ENCODE measurements around the gene TASOR2.

DNA sequence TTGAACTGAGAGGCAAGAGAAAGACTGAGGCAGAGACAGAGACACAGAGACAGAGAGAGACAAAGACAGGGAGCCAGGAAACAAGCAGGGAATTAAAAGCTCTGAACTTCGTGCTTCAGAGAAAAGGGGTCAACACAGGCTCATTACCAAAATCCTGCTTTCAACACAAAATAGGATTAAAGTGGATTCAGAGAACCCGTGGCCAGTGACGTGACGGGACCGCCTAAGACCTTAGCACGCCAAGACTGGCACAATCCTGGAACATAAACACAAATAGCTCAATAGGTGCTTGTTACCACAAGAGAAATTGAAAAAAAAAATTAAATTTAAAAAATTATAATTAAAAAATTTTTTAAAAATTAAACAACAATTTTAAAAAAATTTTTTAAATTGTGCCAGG lies 39.7 kb upstream of the TASOR2 start:
- TF ChIP-seq, protein P1, sequence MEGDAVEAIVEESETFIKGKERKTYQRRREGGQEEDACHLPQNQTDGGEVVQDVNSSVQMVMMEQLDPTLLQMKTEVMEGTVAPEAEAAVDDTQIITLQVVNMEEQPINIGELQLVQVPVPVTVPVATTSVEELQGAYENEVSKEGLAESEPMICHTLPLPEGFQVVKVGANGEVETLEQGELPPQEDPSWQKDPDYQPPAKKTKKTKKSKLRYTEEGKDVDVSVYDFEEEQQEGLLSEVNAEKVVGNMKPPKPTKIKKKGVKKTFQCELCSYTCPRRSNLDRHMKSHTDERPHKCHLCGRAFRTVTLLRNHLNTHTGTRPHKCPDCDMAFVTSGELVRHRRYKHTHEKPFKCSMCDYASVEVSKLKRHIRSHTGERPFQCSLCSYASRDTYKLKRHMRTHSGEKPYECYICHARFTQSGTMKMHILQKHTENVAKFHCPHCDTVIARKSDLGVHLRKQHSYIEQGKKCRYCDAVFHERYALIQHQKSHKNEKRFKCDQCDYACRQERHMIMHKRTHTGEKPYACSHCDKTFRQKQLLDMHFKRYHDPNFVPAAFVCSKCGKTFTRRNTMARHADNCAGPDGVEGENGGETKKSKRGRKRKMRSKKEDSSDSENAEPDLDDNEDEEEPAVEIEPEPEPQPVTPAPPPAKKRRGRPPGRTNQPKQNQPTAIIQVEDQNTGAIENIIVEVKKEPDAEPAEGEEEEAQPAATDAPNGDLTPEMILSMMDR (optimal IDR thresholded peaks at IDR 0.05 in 1 of 3, IDR thresholded peaks at IDR 0.05 in 1 of 3, conservative IDR thresholded peaks at IDR 0.05 in 1 of 3; ENCODE audit: extremely low read depth in 1 of 3, insufficient read depth in 2 of 3, low read length in 3 of 3) = no peak
- TF ChIP-seq EZH2 (IDR thresholded peaks at IDR 0.05; ENCODE audit: low read length) = no peak

All from keratinocyte (primary cell).